ENCODE results near the gene DCLRE1A.

- TF ChIP-seq POLR2A (IDR thresholded peaks at IDR 0.05): no peak
- no peak for TF ChIP-seq CTCF (IDR thresholded peaks at IDR 0.05)
Measured at GRCh38 chr10:113894581-113894980, 40.7 kb upstream of the DCLRE1A start.

All from breast epithelium (tissue), 3 donors.